HG02623 (cell line): ENCODE data around the gene SERTAD2.

ENCODE experiments used
- ATAC-seq: cut with Tn5 transposase; IDR thresholded peaks from one replicate; pipeline ENCODE4 v1.9.1; 2021; ENCODE audit warnings: moderate library complexity; ENCODE audit not compliant: unreplicated experiment

SERTAD2 gene

GRCh38 chr2:64653109-64654062 is at the start of gene SERTAD2:
Gene SERTAD2 (minus strand): TSS chr2:64653913. CDS start chr2:64636871, 17,042 bp downstream.
- peak; percentile 67 for ATAC-seq

- peak; percentile 30 for ATAC-seq
Observed at GRCh38 chr2:64700133-64700809, 46.6 kb upstream of the SERTAD2 start.

- peak; percentile 13 for ATAC-seq
Observed at GRCh38 chr2:64699712-64700111, 46.0 kb upstream of the SERTAD2 start.

GRCh38 chr2:64698668-64699444 is 45.1 kb upstream of the SERTAD2 start:
- ATAC-seq, result peak; percentile 84

GRCh38 chr2:64698177-64698643 is 44.5 kb upstream of the SERTAD2 start:
- no peak for ATAC-seq

- ATAC-seq, result no peak
Observed at GRCh38 chr2:64697297-64698176, 43.8 kb upstream of the SERTAD2 start.

- no peak for ATAC-seq
Observed at GRCh38 chr2:64696636-64697035, 42.9 kb upstream of the SERTAD2 start.

GRCh38 chr2:64695721-64696261 is 42.1 kb upstream of the SERTAD2 start:
- ATAC-seq, result no peak

GRCh38 chr2:64692401-64692800 is 38.7 kb upstream of the SERTAD2 start:
- no peak for ATAC-seq

GRCh38 chr2:64688909-64689308 is 35.2 kb upstream of the SERTAD2 start:
- no peak for ATAC-seq

GRCh38 chr2:64686283-64686956 is 32.7 kb upstream of the SERTAD2 start:
- ATAC-seq, result no peak

GRCh38 chr2:64685430-64685829 is 31.7 kb upstream of the SERTAD2 start:
- ATAC-seq, result no peak

GRCh38 chr2:64683771-64684510 is 30.2 kb upstream of the SERTAD2 start:
- ATAC-seq, result no peak

GRCh38 chr2:64681479-64681967 is 27.8 kb upstream of the SERTAD2 start:
- no peak for ATAC-seq

GRCh38 chr2:64679673-64680425 is 26.1 kb upstream of the SERTAD2 start:
- ATAC-seq, result no peak

- ATAC-seq, result no peak
Observed at GRCh38 chr2:64678771-64679590, 25.3 kb upstream of the SERTAD2 start.

GRCh38 chr2:64677530-64677929 is 23.8 kb upstream of the SERTAD2 start:
- ATAC-seq, result no peak
